HCT116 (cell line): ENCODE results near the gene RFX3. TPM values are rescaled to one million over a fixed set of nuclear protein-coding genes. Genes with fewer than 3 reads are reported as not detected.

Experiments used
- ATAC-seq: fragments of 200-7000 bp; cut with Tn5 transposase; 2 replicates; pipeline ENCODE4 v1.9.1; 2020; ENCODE audit warnings: mild to moderate bottlenecking, moderate library complexity
- BruUV-seq: library from RNA; stranded (reverse); fragments of 400-500 nt; replicated peaks from 2 replicates; lab custom pipeline; 2021; lab: Mats Ljungman, UMichigan
- CTCF ChIA-PET: fragments of 300-600 bp; sonication (Branson Sonifier 250); formaldehyde crosslinking; loops from one replicate; lab custom pipeline; 2021; ENCODE audit warnings: antibody characterized with exemption; lab: Charles Lee
- POLR2A ChIA-PET: fragments of 300-600, 350-600 bp; sonication (Branson Sonifier 250); formaldehyde crosslinking; loops from one replicate; lab custom pipeline; 2021; ENCODE audit warnings: antibody characterized with exemption; lab: Charles Lee
- RAD21 ChIA-PET, 2 experiments: fragments of 300-600 bp; sonication (Branson Sonifier 250); formaldehyde crosslinking; loops; one replicate each; lab custom pipeline; 2023; ENCODE audit warnings: low total read pairs in 2 of 2; ENCODE audit not compliant: uncharacterized antibody in 2 of 2, unreplicated experiment in 2 of 2, low non-redundant PET in 1 of 2; lab: Charles Lee
- DNase-seq: peaks from one replicate; pipeline ENCODE4 v3.0.0-alpha.2; 2010; ENCODE audit warnings: low read depth, low spot score
- H2AFZ ChIP-seq: fragments of 200-600 bp; shearing (Covaris generic), sonication (generic); 2 replicates; pipeline ENCODE4 v1.6.1; 2017; ENCODE audit warnings: low read depth, mixed run types, mixed read lengths, antibody characterized with exemption, low read length; ENCODE audit not compliant: poor library complexity, severe bottlenecking
- H3K27ac ChIP-seq: 2 replicates; pipeline ENCODE4 v1.5.1; 2012; ENCODE audit warnings: low read depth, low read length
- H3K27me3 ChIP-seq: fragments of 200-600 bp; sonication (generic); 2 replicates; pipeline ENCODE4 v1.6.1; 2016; ENCODE audit warnings: mixed run types, low read length, mixed read lengths; ENCODE audit not compliant: insufficient read depth
- H3K36me3 ChIP-seq, 2 experiments: fragments of 200-500 bp in 1 of 2; fragments of 200-600 bp in 1 of 2; sonication (Bioruptor generic) in 1 of 2; sonication (generic) in 1 of 2; 2 replicates each; pipeline versions ENCODE4 v1.5.1 to v1.6.1; 2014 to 2016; ENCODE audit warnings: low read length in 2 of 2, inconsistent platforms in 1 of 2, mixed read lengths in 1 of 2, mixed run types in 1 of 2; ENCODE audit not compliant: insufficient read depth in 2 of 2, control insufficient read depth in 1 of 2
- H3K4me1 ChIP-seq, 2 experiments: fragments of 200-600 bp in 1 of 2; sonication (generic) in 1 of 2; 2 replicates each; pipeline versions ENCODE4 v1.5.1 to v1.6.1; 2012 to 2017; ENCODE audit warnings: low read length in 2 of 2, inconsistent platforms in 1 of 2, mild to moderate bottlenecking in 1 of 2, mixed read lengths in 1 of 2, mixed run types in 1 of 2, moderate library complexity in 1 of 2; ENCODE audit not compliant: insufficient read depth in 2 of 2, control insufficient read depth in 1 of 2
- H3K4me2 ChIP-seq: fragments of 200-600 bp; sonication (generic); 2 replicates; pipeline ENCODE4 v1.6.1; 2017; ENCODE audit warnings: mixed run types, low read length, mixed read lengths
- H3K4me3 ChIP-seq, 2 experiments: fragments of 200-600 bp in 1 of 2; sonication (generic) in 1 of 2; replicated peaks in 1 of 2; 2 replicates each; pipeline ENCODE4 v1.5.1; 2011 to 2016; ENCODE audit warnings: low read length in 2 of 2, control low read depth in 1 of 2, low read depth in 1 of 2, mild to moderate bottlenecking in 1 of 2, mixed read lengths in 1 of 2, mixed run types in 1 of 2
- H3K79me2 ChIP-seq: fragments of 200-600 bp; sonication (generic); 2 replicates; pipeline ENCODE4 v1.6.1; 2017; ENCODE audit warnings: mild to moderate bottlenecking, mixed run types, low read length, moderate library complexity, mixed read lengths; ENCODE audit not compliant: insufficient read depth
- H3K9ac ChIP-seq: fragments of 200-600 bp; sonication (generic); 2 replicates; pipeline ENCODE4 v1.6.1; 2016; ENCODE audit warnings: low read length, mixed read lengths
- H3K9me2 ChIP-seq: fragments of 200-600 bp; sonication (generic), shearing (Covaris generic); 2 replicates; pipeline ENCODE4 v1.6.1; 2017; ENCODE audit warnings: mixed run types, mild to moderate bottlenecking, moderate library complexity; ENCODE audit not compliant: insufficient read depth
- H3K9me3 ChIP-seq, 2 experiments: fragments of 200-500 bp in 1 of 2; fragments of 200-600 bp in 1 of 2; sonication (Bioruptor generic) in 1 of 2; sonication (generic) in 1 of 2; 2 replicates each; pipeline ENCODE4 v1.6.1; 2014 to 2017; ENCODE audit warnings: low read length in 2 of 2, mixed read lengths in 2 of 2, inconsistent platforms in 1 of 2, low read depth in 1 of 2, mild to moderate bottlenecking in 1 of 2, mixed run types in 1 of 2, moderate library complexity in 1 of 2; ENCODE audit not compliant: control insufficient read depth in 1 of 2, insufficient read depth in 1 of 2
- H4K20me1 ChIP-seq: fragments of 200-600 bp; sonication (generic), shearing (Covaris generic); 2 replicates; pipeline ENCODE4 v1.6.1; 2017; ENCODE audit warnings: mixed run types, mild to moderate bottlenecking, moderate library complexity; ENCODE audit not compliant: insufficient read depth
- CEBPB ChIP-seq: IDR thresholded peaks from 2 replicates; pipeline ENCODE4 v1.6.1; 2012; ENCODE audit warnings: low read depth
- ELF1 ChIP-seq: IDR thresholded peaks from 2 replicates; pipeline ENCODE4 v1.6.1; 2012; ENCODE audit warnings: low read depth, borderline replicate concordance
- EZH2phosphoT487 ChIP-seq: fragments of 200-600 bp; IDR thresholded peaks from 2 replicates; pipeline ENCODE4 v1.6.1; 2018; ENCODE audit warnings: antibody characterized with exemption, borderline replicate concordance
- FOSL1 ChIP-seq: IDR thresholded peaks from 2 replicates; pipeline ENCODE4 v1.6.1; 2012; ENCODE audit warnings: low read depth
- POLR2A ChIP-seq: IDR thresholded peaks from 2 replicates; pipeline ENCODE4 v1.7.0; 2011; ENCODE audit warnings: borderline replicate concordance; ENCODE audit not compliant: insufficient read depth, insufficient read length; ENCODE audit errors: extremely low read depth
- RAD21 ChIP-seq: IDR thresholded peaks from 2 replicates; pipeline ENCODE4 v1.6.1; 2012; ENCODE audit warnings: low read depth, mild to moderate bottlenecking
- SIN3A ChIP-seq: IDR thresholded peaks from 2 replicates; pipeline ENCODE4 v1.6.1; 2012; ENCODE audit warnings: low read depth
- SRF ChIP-seq: IDR thresholded peaks from 2 replicates; pipeline ENCODE4 v1.6.1; 2012; ENCODE audit warnings: low read depth
- TCF7L2 ChIP-seq: IDR thresholded peaks from 2 replicates; pipeline ENCODE4 v1.7.0; 2011; ENCODE audit warnings: borderline replicate concordance, inconsistent platforms; ENCODE audit not compliant: insufficient read depth, insufficient read length; ENCODE audit errors: extremely low read depth
- ZBTB33 ChIP-seq: IDR thresholded peaks from 2 replicates; pipeline ENCODE4 v1.6.1; 2011; ENCODE audit warnings: mild to moderate bottlenecking, low read length, moderate library complexity; ENCODE audit not compliant: insufficient replicate concordance; ENCODE audit errors: extremely low read depth
- ZFX ChIP-seq: fragments of 450-650 bp; IDR thresholded peaks from 2 replicates; pipeline ENCODE4 v1.6.1; 2017
- ZNF274 ChIP-seq: fragments of 200-500 bp; sonication (Bioruptor generic); IDR thresholded peaks from 2 replicates; pipeline ENCODE4 v1.6.1; 2014; ENCODE audit warnings: mild to moderate bottlenecking, low read depth, low read length, inconsistent platforms
- intact Hi-C: fragments of 100-400 bp; cut with micrococcal nuclease; formaldehyde crosslinking; loops from 2 replicates; pipeline ENCODE4 v1.10.0; 2022
- total RNA-seq: library from RNA; stranded (reverse); gene quantifications from one replicate; pipeline ENCODE4 v1.2.1, GENCODE V29; 2021; ENCODE audit not compliant: unreplicated experiment
- TF ChIP-seq, protein P1 (sequence below): IDR thresholded peaks from 2 replicates; pipeline ENCODE4 v1.6.1; 2012
- TF ChIP-seq, protein P2 (sequence below): IDR thresholded peaks from 2 replicates; pipeline ENCODE4 v1.6.1; 2012

Gene RFX3
- total RNA-seq, 1 experiment from 2014 or later: 11.8 TPM

- no peaks in the 10 kb centered on the region for H3K4me1 ChIP-seq
- no peak overlapping the region for H3K27ac ChIP-seq
- DNase-seq: no peak
- ATAC-seq: no peak
- no peak overlapping the region for H3K9ac ChIP-seq
- H3K4me2 ChIP-seq: no peak overlapping the region
- intact Hi-C loops: no loop called here
- H2AFZ ChIP-seq: no peak overlapping the region
- ChIA-PET RAD21 (no interaction called here), CTCF (interaction anchor here (0.6 kb wide), 1 partner anchor 574 kb away, joined by 4 read pairs; no protein-coding TSS in a partner anchor), POLR2A (interaction anchor here (1.7 kb wide), 1 partner anchor 10 kb away, joined by 8 read pairs; the partner anchor contains the start of gene RFX3)
- no peaks in the 10 kb centered on the region for H3K27me3 ChIP-seq
- no TSS peak for BruUV-seq
- no peaks in the 10 kb centered on the region for H3K9me2 ChIP-seq
- H4K20me1 ChIP-seq: no peaks in the 10 kb centered on the region
- no peak overlapping the region for H3K4me3 ChIP-seq
- H3K79me2 ChIP-seq: peaks cover 22% of the 10 kb centered on the region
- H3K36me3 ChIP-seq: no peaks in the 10 kb centered on the region
- no peaks in the 10 kb centered on the region for H3K9me3 ChIP-seq
- TF ChIP-seq ZNF274 (no peak), ELF1 (no peak), SIN3A (no peak), ZFX (no peak), SRF (no peak), EZH2phosphoT487 (no peak), CEBPB (no peak), POLR2A (no peak), FOSL1 (no peak), TCF7L2 (no peak), ZBTB33 (no peak), RAD21 (no peak)
- TF ChIP-seq, protein P1, sequence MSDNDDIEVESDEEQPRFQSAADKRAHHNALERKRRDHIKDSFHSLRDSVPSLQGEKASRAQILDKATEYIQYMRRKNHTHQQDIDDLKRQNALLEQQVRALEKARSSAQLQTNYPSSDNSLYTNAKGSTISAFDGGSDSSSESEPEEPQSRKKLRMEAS: no peak
- TF ChIP-seq, protein P2, sequence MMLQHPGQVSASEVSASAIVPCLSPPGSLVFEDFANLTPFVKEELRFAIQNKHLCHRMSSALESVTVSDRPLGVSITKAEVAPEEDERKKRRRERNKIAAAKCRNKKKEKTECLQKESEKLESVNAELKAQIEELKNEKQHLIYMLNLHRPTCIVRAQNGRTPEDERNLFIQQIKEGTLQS: no peak
Observed at GRCh38 chr9:3516667-3517330, 9.0 kb downstream of the RFX3 start.
